GM23338 (cell line): Measurements from ENCODE around the gene CDK18. TPM values are rescaled to one million over a fixed set of nuclear protein-coding genes. Genes with fewer than 3 reads are reported as not detected.

Source experiments
- ATAC-seq: fragments of 200-7000 bp; cut with Tn5 transposase; 3 replicates; pipeline ENCODE4 v1.9.1; 2020
- DNase-seq: peaks from one replicate; pipeline ENCODE4 v3.0.0-alpha.2; 2015; ENCODE audit warnings: low spot score
- H2AFZ ChIP-seq: fragments of 200-600 bp; sonication (generic); 2 replicates; pipeline ENCODE4 v1.8.0; 2016; ENCODE audit warnings: antibody characterized with exemption, mild to moderate bottlenecking, moderate library complexity
- H3F3A ChIP-seq: fragments of 200-600 bp; sonication (generic); replicated peaks from 2 replicates; pipeline ENCODE4 v1.8.0; 2017; ENCODE audit warnings: antibody characterized with exemption, mixed run types, low read depth
- H3K27ac ChIP-seq: fragments of 200-600 bp; sonication (generic); 2 replicates; pipeline ENCODE4 v1.6.1; 2016; ENCODE audit warnings: low read depth
- H3K27me3 ChIP-seq: fragments of 200-600 bp; sonication (generic); 2 replicates; pipeline ENCODE4 v1.8.0; 2016; ENCODE audit warnings: mild to moderate bottlenecking, mixed run types, moderate library complexity; ENCODE audit not compliant: insufficient read depth
- H3K36me3 ChIP-seq: fragments of 200-600 bp; sonication (generic); 2 replicates; pipeline ENCODE4 v1.8.0; 2016; ENCODE audit warnings: mild to moderate bottlenecking; ENCODE audit not compliant: insufficient read depth
- H3K4me1 ChIP-seq: fragments of 200-600 bp; sonication (generic); 2 replicates; pipeline ENCODE4 v1.8.0; 2016; ENCODE audit warnings: mild to moderate bottlenecking, moderate library complexity; ENCODE audit not compliant: insufficient read depth
- H3K4me2 ChIP-seq: fragments of 200-600 bp; sonication (generic); 2 replicates; pipeline ENCODE4 v1.7.1; 2017; ENCODE audit warnings: mixed run types
- H3K4me3 ChIP-seq: fragments of 200-600 bp; sonication (generic); 2 replicates; pipeline ENCODE4 v1.6.1; 2016; ENCODE audit warnings: mixed run types
- H3K79me2 ChIP-seq: fragments of 200-600 bp; sonication (generic); replicated peaks from 2 replicates; pipeline ENCODE4 v1.8.0; 2017; ENCODE audit warnings: mild to moderate bottlenecking; ENCODE audit not compliant: insufficient read depth
- H3K9me2 ChIP-seq: fragments of 200-600 bp; sonication (generic); 2 replicates; pipeline ENCODE4 v1.8.0; 2017; ENCODE audit not compliant: insufficient read depth
- H4K20me1 ChIP-seq: fragments of 200-600 bp; sonication (generic); replicated peaks from 2 replicates; pipeline ENCODE4 v1.8.0; 2017; ENCODE audit warnings: mild to moderate bottlenecking; ENCODE audit not compliant: insufficient read depth
- H3K27ac Mint-ChIP-seq: 2 replicates; pipeline ENCODE4 v1.8.0; 2020; ENCODE audit warnings: inconsistent platforms, mild to moderate bottlenecking, moderate library complexity, mixed read lengths
- H3K27me3 Mint-ChIP-seq: 3 replicates; pipeline ENCODE4 v1.8.0; 2022; ENCODE audit warnings: low read depth, mild to moderate bottlenecking, moderate library complexity, mixed read lengths, inconsistent platforms; ENCODE audit not compliant: insufficient read depth, poor library complexity
- H3K36me3 Mint-ChIP-seq: 3 replicates; pipeline ENCODE4 v1.8.0; 2021; ENCODE audit warnings: low read depth, mild to moderate bottlenecking, inconsistent platforms, moderate library complexity, mixed read lengths
- H3K4me1 Mint-ChIP-seq: 3 replicates; pipeline ENCODE4 v1.8.0; 2020; ENCODE audit warnings: mild to moderate bottlenecking, inconsistent platforms, mixed read lengths
- H3K4me3 Mint-ChIP-seq: 3 replicates; pipeline ENCODE4 v1.8.0; 2021; ENCODE audit warnings: moderate library complexity, mild to moderate bottlenecking, inconsistent platforms, mixed read lengths
- H3K9me3 Mint-ChIP-seq: 3 replicates; pipeline ENCODE4 v1.8.0; 2020; ENCODE audit warnings: moderate library complexity, mild to moderate bottlenecking, inconsistent platforms, mixed read lengths
- CREB1 ChIP-seq: fragments of 250-450 bp; sonication (Bioruptor Pico); IDR thresholded peaks from 2 replicates; pipeline ENCODE4 v1.5.0; 2020; ENCODE audit warnings: low read depth, mild to moderate bottlenecking, moderate library complexity
- EZH2 ChIP-seq: fragments of 200-600 bp; sonication (generic); IDR thresholded peaks from one replicate; pipeline ENCODE4 v1.8.0; 2017; ENCODE audit warnings: antibody characterized with exemption, mild to moderate bottlenecking, low read depth; ENCODE audit not compliant: unreplicated experiment
- EZH2phosphoT487 ChIP-seq: fragments of 200-600 bp; sonication (generic); IDR thresholded peaks from one replicate; pipeline ENCODE4 v1.8.1; 2018; ENCODE audit warnings: antibody characterized with exemption; ENCODE audit not compliant: unreplicated experiment
- JUNB ChIP-seq: IDR thresholded peaks from one replicate; pipeline ENCODE4 v1.6.1; 2016; ENCODE audit warnings: antibody characterized with exemption; ENCODE audit not compliant: unreplicated experiment
- NANOG ChIP-seq: IDR thresholded peaks from 2 replicates; pipeline ENCODE4 v1.6.1; 2016; ENCODE audit warnings: antibody characterized with exemption, borderline replicate concordance
- POLR2AphosphoS5 ChIP-seq: IDR thresholded peaks from 2 replicates; pipeline ENCODE4 v1.6.1; 2016; ENCODE audit warnings: antibody characterized with exemption, low read depth
- STAT1 ChIP-seq: IDR thresholded peaks from one replicate; pipeline ENCODE4 v1.6.1; 2016; ENCODE audit warnings: antibody characterized with exemption; ENCODE audit not compliant: unreplicated experiment
- ZNF114 ChIP-seq: fragments of 250-450 bp; sonication (Bioruptor Pico); IDR thresholded peaks from 2 replicates; pipeline ENCODE4 v1.5.0; 2020; ENCODE audit warnings: mild to moderate bottlenecking, moderate library complexity
- ZNF331 ChIP-seq: fragments of 250-450 bp; sonication (Bioruptor Pico); IDR thresholded peaks from 2 replicates; pipeline ENCODE4 v1.5.0; 2020; ENCODE audit warnings: low read depth, mild to moderate bottlenecking, moderate library complexity
- polyA plus RNA-seq: library from polyadenylated mRNA; unstranded; fragments of >200 nt; fragmentation: Nextera tagmentation; extraction: Ambion mirVana; gene quantifications from 2 replicates; pipeline ENCODE4 v1.2.1, GENCODE V29; 2016
- total RNA-seq: library from RNA; depleted of rRNA; stranded (reverse); fragments of >200 nt; shearing (Covaris generic); gene quantifications from 2 replicates; pipeline ENCODE4 v1.2.3, GENCODE V29; 2014
- TF ChIP-seq, protein P1 (sequence below), 2 experiments: fragments of 200-600 bp in 1 of 2; sonication (generic) in 1 of 2; conservative IDR thresholded peaks; 2 replicates each; pipeline versions ENCODE4 v1.5.1 to v1.6.1; 2016 to 2017; ENCODE audit warnings: antibody characterized with exemption in 2 of 2, low read depth in 2 of 2, mild to moderate bottlenecking in 2 of 2, moderate library complexity in 1 of 2
- TF ChIP-seq, protein P2 (sequence below): IDR thresholded peaks from 2 replicates; pipeline ENCODE4 v1.6.1; 2016; ENCODE audit warnings: antibody characterized with exemption
- TF ChIP-seq, protein P3 (sequence below): IDR thresholded peaks from one replicate; pipeline ENCODE4 v1.6.1; 2018; ENCODE audit warnings: antibody characterized with exemption; ENCODE audit not compliant: unreplicated experiment
- TF ChIP-seq, protein P4 (sequence below): fragments of 250-450 bp; sonication (Bioruptor Pico); IDR thresholded peaks from 2 replicates; pipeline ENCODE4 v1.5.0; 2020; ENCODE audit warnings: mild to moderate bottlenecking, moderate library complexity

Gene CDK18
- total and polyA plus RNA-seq, 2 experiments from 2014 or later, result 21.1 to 46.5 TPM

DNA sequence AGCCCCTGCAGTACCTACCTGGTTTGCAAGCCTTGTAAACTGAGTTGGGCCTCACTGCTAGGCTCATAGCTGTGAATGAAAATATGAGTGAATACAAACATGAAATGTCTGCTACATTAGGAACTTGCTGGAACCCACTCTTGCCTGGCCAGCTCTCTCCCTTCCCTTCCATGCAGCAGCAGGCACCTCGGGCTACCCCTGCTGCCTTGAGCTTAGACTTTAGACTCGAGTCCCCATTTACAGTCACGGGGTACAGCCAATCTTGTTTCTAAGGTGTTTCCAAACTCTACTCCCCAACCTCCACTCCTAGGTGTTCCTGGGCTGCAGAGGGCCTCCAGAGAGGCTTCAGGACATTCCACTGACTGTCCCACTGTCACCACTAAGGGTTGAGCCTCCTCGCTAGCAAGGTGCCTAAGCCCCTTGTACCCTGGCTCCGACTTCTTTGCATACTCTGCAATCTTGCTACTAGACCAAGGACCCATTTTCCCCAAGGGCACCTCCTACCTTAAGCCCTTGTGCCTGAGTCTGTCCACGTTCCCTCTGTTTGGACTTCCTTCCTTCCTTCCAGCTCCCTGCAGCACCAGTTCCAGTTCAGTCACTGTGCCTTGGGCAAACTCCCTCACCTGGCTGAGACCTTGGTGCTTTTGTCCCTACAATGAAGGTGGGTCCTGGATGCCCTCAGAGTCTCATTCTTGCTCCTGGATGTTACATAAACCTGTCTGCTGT, 36.9 kb downstream of the CDK18 start:
- Histone ChIP-seq H3K9me2 (no peaks in the 10 kb centered on the region), H3K27ac (no peak overlapping the region), H2AFZ (no peak overlapping the region), H3K36me3 (no peaks in the 10 kb centered on the region), H3F3A (0 out of 2 replicates have a peak, but pooled peaks cover 2% of the 10 kb centered on the region), H3K27me3 (peaks cover 21% of the 10 kb centered on the region), H3K79me2 (no peaks in the 10 kb centered on the region), H3K4me1 (no peaks in the 10 kb centered on the region), H4K20me1 (no peaks in the 10 kb centered on the region), H3K4me2 (no peak overlapping the region), H3K4me3 (no peak overlapping the region)
- ATAC-seq (no peak), DNase-seq (no peak)
- H3K9me3 Mint-ChIP-seq, result peaks cover 11% of the 10 kb centered on the region; the same call in 2 of the 3 replicates
- H3K4me3 Mint-ChIP-seq, result no peak overlapping the region; the same call in 2 of the 3 replicates
- peaks cover 30% of the 10 kb centered on the region for H3K27me3 Mint-ChIP-seq
- no peaks in the 10 kb centered on the region for H3K36me3 Mint-ChIP-seq
- H3K27ac Mint-ChIP-seq, result no peak overlapping the region
- H3K4me1 Mint-ChIP-seq, result peaks cover 10% of the 10 kb centered on the region
- TF ChIP-seq POLR2AphosphoS5 (no peak), EZH2phosphoT487 (no peak), STAT1 (no peak), NANOG (no peak), ZNF331 (no peak), ZNF114 (CRISPR knock-in tag) (no peak), CREB1 (no peak), JUNB (no peak), EZH2 (no peak)
- TF ChIP-seq, protein P1, sequence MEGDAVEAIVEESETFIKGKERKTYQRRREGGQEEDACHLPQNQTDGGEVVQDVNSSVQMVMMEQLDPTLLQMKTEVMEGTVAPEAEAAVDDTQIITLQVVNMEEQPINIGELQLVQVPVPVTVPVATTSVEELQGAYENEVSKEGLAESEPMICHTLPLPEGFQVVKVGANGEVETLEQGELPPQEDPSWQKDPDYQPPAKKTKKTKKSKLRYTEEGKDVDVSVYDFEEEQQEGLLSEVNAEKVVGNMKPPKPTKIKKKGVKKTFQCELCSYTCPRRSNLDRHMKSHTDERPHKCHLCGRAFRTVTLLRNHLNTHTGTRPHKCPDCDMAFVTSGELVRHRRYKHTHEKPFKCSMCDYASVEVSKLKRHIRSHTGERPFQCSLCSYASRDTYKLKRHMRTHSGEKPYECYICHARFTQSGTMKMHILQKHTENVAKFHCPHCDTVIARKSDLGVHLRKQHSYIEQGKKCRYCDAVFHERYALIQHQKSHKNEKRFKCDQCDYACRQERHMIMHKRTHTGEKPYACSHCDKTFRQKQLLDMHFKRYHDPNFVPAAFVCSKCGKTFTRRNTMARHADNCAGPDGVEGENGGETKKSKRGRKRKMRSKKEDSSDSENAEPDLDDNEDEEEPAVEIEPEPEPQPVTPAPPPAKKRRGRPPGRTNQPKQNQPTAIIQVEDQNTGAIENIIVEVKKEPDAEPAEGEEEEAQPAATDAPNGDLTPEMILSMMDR (conservative IDR thresholded peaks at IDR 0.05; ENCODE audit: low read depth in 2 of 2), result no peak
- TF ChIP-seq, protein P2, sequence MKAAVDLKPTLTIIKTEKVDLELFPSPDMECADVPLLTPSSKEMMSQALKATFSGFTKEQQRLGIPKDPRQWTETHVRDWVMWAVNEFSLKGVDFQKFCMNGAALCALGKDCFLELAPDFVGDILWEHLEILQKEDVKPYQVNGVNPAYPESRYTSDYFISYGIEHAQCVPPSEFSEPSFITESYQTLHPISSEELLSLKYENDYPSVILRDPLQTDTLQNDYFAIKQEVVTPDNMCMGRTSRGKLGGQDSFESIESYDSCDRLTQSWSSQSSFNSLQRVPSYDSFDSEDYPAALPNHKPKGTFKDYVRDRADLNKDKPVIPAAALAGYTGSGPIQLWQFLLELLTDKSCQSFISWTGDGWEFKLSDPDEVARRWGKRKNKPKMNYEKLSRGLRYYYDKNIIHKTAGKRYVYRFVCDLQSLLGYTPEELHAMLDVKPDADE, result no peak
- TF ChIP-seq, protein P3, sequence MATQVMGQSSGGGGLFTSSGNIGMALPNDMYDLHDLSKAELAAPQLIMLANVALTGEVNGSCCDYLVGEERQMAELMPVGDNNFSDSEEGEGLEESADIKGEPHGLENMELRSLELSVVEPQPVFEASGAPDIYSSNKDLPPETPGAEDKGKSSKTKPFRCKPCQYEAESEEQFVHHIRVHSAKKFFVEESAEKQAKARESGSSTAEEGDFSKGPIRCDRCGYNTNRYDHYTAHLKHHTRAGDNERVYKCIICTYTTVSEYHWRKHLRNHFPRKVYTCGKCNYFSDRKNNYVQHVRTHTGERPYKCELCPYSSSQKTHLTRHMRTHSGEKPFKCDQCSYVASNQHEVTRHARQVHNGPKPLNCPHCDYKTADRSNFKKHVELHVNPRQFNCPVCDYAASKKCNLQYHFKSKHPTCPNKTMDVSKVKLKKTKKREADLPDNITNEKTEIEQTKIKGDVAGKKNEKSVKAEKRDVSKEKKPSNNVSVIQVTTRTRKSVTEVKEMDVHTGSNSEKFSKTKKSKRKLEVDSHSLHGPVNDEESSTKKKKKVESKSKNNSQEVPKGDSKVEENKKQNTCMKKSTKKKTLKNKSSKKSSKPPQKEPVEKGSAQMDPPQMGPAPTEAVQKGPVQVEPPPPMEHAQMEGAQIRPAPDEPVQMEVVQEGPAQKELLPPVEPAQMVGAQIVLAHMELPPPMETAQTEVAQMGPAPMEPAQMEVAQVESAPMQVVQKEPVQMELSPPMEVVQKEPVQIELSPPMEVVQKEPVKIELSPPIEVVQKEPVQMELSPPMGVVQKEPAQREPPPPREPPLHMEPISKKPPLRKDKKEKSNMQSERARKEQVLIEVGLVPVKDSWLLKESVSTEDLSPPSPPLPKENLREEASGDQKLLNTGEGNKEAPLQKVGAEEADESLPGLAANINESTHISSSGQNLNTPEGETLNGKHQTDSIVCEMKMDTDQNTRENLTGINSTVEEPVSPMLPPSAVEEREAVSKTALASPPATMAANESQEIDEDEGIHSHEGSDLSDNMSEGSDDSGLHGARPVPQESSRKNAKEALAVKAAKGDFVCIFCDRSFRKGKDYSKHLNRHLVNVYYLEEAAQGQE, result no peak
- TF ChIP-seq, protein P4, sequence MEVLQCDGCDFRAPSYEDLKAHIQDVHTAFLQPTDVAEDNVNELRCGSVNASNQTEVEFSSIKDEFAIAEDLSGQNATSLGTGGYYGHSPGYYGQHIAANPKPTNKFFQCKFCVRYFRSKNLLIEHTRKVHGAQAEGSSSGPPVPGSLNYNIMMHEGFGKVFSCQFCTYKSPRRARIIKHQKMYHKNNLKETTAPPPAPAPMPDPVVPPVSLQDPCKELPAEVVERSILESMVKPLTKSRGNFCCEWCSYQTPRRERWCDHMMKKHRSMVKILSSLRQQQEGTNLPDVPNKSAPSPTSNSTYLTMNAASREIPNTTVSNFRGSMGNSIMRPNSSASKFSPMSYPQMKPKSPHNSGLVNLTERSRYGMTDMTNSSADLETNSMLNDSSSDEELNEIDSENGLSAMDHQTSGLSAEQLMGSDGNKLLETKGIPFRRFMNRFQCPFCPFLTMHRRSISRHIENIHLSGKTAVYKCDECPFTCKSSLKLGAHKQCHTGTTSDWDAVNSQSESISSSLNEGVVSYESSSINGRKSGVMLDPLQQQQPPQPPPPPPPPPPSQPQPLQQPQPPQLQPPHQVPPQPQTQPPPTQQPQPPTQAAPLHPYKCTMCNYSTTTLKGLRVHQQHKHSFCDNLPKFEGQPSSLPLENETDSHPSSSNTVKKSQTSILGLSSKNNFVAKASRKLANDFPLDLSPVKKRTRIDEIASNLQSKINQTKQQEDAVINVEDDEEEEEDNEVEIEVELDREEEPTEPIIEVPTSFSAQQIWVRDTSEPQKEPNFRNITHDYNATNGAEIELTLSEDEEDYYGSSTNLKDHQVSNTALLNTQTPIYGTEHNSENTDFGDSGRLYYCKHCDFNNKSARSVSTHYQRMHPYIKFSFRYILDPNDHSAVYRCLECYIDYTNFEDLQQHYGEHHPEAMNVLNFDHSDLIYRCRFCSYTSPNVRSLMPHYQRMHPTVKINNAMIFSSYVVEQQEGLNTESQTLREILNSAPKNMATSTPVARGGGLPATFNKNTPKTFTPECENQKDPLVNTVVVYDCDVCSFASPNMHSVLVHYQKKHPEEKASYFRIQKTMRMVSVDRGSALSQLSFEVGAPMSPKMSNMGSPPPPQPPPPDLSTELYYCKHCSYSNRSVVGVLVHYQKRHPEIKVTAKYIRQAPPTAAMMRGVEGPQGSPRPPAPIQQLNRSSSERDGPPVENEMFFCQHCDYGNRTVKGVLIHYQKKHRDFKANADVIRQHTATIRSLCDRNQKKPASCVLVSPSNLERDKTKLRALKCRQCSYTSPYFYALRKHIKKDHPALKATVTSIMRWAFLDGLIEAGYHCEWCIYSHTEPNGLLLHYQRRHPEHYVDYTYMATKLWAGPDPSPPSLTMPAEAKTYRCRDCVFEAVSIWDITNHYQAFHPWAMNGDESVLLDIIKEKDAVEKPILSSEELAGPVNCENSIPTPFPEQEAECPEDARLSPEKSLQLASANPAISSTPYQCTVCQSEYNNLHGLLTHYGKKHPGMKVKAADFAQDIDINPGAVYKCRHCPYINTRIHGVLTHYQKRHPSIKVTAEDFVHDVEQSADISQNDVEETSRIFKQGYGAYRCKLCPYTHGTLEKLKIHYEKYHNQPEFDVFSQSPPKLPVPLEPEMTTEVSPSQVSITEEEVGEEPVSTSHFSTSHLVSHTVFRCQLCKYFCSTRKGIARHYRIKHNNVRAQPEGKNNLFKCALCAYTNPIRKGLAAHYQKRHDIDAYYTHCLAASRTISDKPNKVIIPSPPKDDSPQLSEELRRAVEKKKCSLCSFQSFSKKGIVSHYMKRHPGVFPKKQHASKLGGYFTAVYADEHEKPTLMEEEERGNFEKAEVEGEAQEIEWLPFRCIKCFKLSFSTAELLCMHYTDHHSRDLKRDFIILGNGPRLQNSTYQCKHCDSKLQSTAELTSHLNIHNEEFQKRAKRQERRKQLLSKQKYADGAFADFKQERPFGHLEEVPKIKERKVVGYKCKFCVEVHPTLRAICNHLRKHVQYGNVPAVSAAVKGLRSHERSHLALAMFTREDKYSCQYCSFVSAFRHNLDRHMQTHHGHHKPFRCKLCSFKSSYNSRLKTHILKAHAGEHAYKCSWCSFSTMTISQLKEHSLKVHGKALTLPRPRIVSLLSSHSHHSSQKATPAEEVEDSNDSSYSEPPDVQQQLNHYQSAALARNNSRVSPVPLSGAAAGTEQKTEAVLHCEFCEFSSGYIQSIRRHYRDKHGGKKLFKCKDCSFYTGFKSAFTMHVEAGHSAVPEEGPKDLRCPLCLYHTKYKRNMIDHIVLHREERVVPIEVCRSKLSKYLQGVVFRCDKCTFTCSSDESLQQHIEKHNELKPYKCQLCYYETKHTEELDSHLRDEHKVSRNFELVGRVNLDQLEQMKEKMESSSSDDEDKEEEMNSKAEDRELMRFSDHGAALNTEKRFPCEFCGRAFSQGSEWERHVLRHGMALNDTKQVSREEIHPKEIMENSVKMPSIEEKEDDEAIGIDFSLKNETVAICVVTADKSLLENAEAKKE (CRISPR knock-in tag), result no peak
